Activated T-helper 2 cell treated with anti-CD3 and anti-CD28 coated beads, Interferon-gamma antibody, Interleukin-2, Interleukin-4, amounts not matched to agents 10 μg/mL and 5 μg/mL and 100 μg/mL, durations not matched to agents 14 hours and 24 hours and 36 hours (primary cell): Measurements from ENCODE around the gene SZT2. TPM values are rescaled to one million over a fixed set of nuclear protein-coding genes. Genes with fewer than 3 reads are reported as not detected.
"Not testable (repeated sequence)": the region's sequence is repeated elsewhere in the genome, so short reads cannot be mapped to it uniquely, and the experiment has no call there.

Experiments used
- DNase-seq: peaks from one replicate; pipeline ENCODE4 v3.0.0; 2021; ENCODE audit warnings: low spot score
- H3K27ac Mint-ChIP-seq: one replicate; pipeline ENCODE4 v1.8.0; 2021; ENCODE audit warnings: mixed read lengths
- H3K27me3 Mint-ChIP-seq: one replicate; pipeline ENCODE4 v1.8.0; 2021; ENCODE audit warnings: low read depth, mixed read lengths
- H3K36me3 Mint-ChIP-seq: one replicate; pipeline ENCODE4 v1.8.0; 2021; ENCODE audit warnings: low read depth, mixed read lengths
- H3K4me1 Mint-ChIP-seq: one replicate; pipeline ENCODE4 v1.8.0; 2021; ENCODE audit warnings: low read depth, mixed read lengths
- H3K4me3 Mint-ChIP-seq: one replicate; pipeline ENCODE4 v1.8.0; 2021; ENCODE audit warnings: low read depth, mild to moderate bottlenecking, moderate library complexity, mixed read lengths
- H3K9me3 Mint-ChIP-seq: one replicate; pipeline ENCODE4 v1.8.0; 2021; ENCODE audit warnings: mixed read lengths
- intact Hi-C: fragments of 100-400 bp; cut with micrococcal nuclease; formaldehyde crosslinking; loops from one replicate; pipeline ENCODE4 v1.15.1; 2023
- total RNA-seq: library from RNA; stranded (reverse); gene quantifications from 2 replicates; pipeline ENCODE4 v1.2.3, GENCODE V29; 2022

Gene SZT2
- total RNA-seq, 1 donor from 2014 or later: 56.6 TPM

- peaks cover 44% of the 10 kb centered on the region for H3K36me3 Mint-ChIP-seq
Observed at GRCh38 chr1:43405219-43405875, 15.6 kb downstream of the SZT2 start.

GRCh38 chr1:43405876-43406234 lies 16.2 kb downstream of the SZT2 start:
- intact Hi-C loops: no loop called here
- H3K27ac Mint-ChIP-seq: no peak overlapping the region
- DNase-seq: no peak
- H3K27me3 Mint-ChIP-seq: no peaks in the 10 kb centered on the region
- H3K36me3 Mint-ChIP-seq: peaks cover 44% of the 10 kb centered on the region
- no peaks in the 10 kb centered on the region for H3K4me1 Mint-ChIP-seq
- H3K4me3 Mint-ChIP-seq: no peak overlapping the region
- no peaks in the 10 kb centered on the region for H3K9me3 Mint-ChIP-seq

More at GRCh38 chr1:43405219-43405875, 15.6 kb downstream of the SZT2 start:
- intact Hi-C loops: no loop called here
- no peak overlapping the region for H3K4me3 Mint-ChIP-seq
- H3K27ac Mint-ChIP-seq: no peak overlapping the region
- no peaks in the 10 kb centered on the region for H3K27me3 Mint-ChIP-seq
- no peaks in the 10 kb centered on the region for H3K9me3 Mint-ChIP-seq
- no peaks in the 10 kb centered on the region for H3K4me1 Mint-ChIP-seq
- no peak for DNase-seq

- no peak overlapping the region for H3K4me3 Mint-ChIP-seq
Observed at GRCh38 chr1:43410571-43410970, 20.9 kb downstream of the SZT2 start.

GRCh38 chr1:43413426-43413825 lies 23.7 kb downstream of the SZT2 start:
- H3K4me3 Mint-ChIP-seq, H3K9me3 Mint-ChIP-seq, H3K27me3 Mint-ChIP-seq, H3K27ac Mint-ChIP-seq, H3K4me1 Mint-ChIP-seq, DNase-seq, intact Hi-C loops: not testable (repeated sequence)
- peaks cover 30% of the 10 kb centered on the region for H3K36me3 Mint-ChIP-seq

More at GRCh38 chr1:43410571-43410970, 20.9 kb downstream of the SZT2 start:
- intact Hi-C loops: no loop called here
- DNase-seq: no peak
- Mint-ChIP-seq H3K36me3 (peaks cover 42% of the 10 kb centered on the region), H3K4me1 (no peaks in the 10 kb centered on the region), H3K9me3 (no peaks in the 10 kb centered on the region), H3K27me3 (no peaks in the 10 kb centered on the region), H3K27ac (no peak overlapping the region)

GRCh38 chr1:43414634-43415223 lies 25.0 kb downstream of the SZT2 start:
- Mint-ChIP-seq H3K27me3 (no peaks in the 10 kb centered on the region), H3K36me3 (peaks cover 26% of the 10 kb centered on the region), H3K9me3 (no peaks in the 10 kb centered on the region), H3K4me3 (no peak overlapping the region), H3K27ac (no peak overlapping the region), H3K4me1 (no peaks in the 10 kb centered on the region)
- peak; percentile 39 for DNase-seq
- intact Hi-C loops: loop anchor here (1.0 kb wide), 1 partner anchor 187 kb away; no protein-coding TSS in a partner anchor

- H3K36me3 Mint-ChIP-seq: peaks cover 30% of the 10 kb centered on the region
- no peaks in the 10 kb centered on the region for H3K4me1 Mint-ChIP-seq
- H3K27ac Mint-ChIP-seq: no peak overlapping the region
- H3K9me3 Mint-ChIP-seq: no peaks in the 10 kb centered on the region
- H3K4me3 Mint-ChIP-seq: no peak overlapping the region
- intact Hi-C loops: no loop called here
- H3K27me3 Mint-ChIP-seq: no peaks in the 10 kb centered on the region
- no peak for DNase-seq
Observed at GRCh38 chr1:43415901-43416300, 26.2 kb downstream of the SZT2 start.

- Mint-ChIP-seq H3K4me1 (peaks cover 2% of the 10 kb centered on the region), H3K9me3 (no peaks in the 10 kb centered on the region), H3K27me3 (no peaks in the 10 kb centered on the region), H3K36me3 (peaks cover 42% of the 10 kb centered on the region), H3K4me3 (no peak overlapping the region), H3K27ac (no peak overlapping the region)
- DNase-seq: no peak
- intact Hi-C loops: no loop called here
Observed at GRCh38 chr1:43418858-43419257, 29.2 kb downstream of the SZT2 start.

GRCh38 chr1:43419627-43420425 lies 30.1 kb downstream of the SZT2 start:
- H3K27ac Mint-ChIP-seq: no peak overlapping the region
- peaks cover 2% of the 10 kb centered on the region for H3K4me1 Mint-ChIP-seq
- intact Hi-C loops: no loop called here
- H3K9me3 Mint-ChIP-seq: no peaks in the 10 kb centered on the region
- DNase-seq: no peak
- H3K4me3 Mint-ChIP-seq: no peak overlapping the region
- peaks cover 41% of the 10 kb centered on the region for H3K36me3 Mint-ChIP-seq
- no peaks in the 10 kb centered on the region for H3K27me3 Mint-ChIP-seq

GRCh38 chr1:43420874-43421273 lies 31.2 kb downstream of the SZT2 start:
- Mint-ChIP-seq H3K27ac (no peak overlapping the region), H3K4me3 (no peak overlapping the region), H3K9me3 (no peaks in the 10 kb centered on the region), H3K27me3 (no peaks in the 10 kb centered on the region), H3K4me1 (peaks cover 2% of the 10 kb centered on the region), H3K36me3 (peaks cover 42% of the 10 kb centered on the region)
- no peak for DNase-seq
- intact Hi-C loops: no loop called here

- Mint-ChIP-seq H3K4me1 (peaks cover 2% of the 10 kb centered on the region), H3K9me3 (no peaks in the 10 kb centered on the region), H3K4me3 (no peak overlapping the region), H3K27me3 (no peaks in the 10 kb centered on the region), H3K27ac (no peak overlapping the region), H3K36me3 (peaks cover 44% of the 10 kb centered on the region)
- DNase-seq: no peak
- intact Hi-C loops: no loop called here
Observed at GRCh38 chr1:43421396-43421795, 31.7 kb downstream of the SZT2 start.

GRCh38 chr1:43421976-43422750 lies 32.5 kb downstream of the SZT2 start:
- Mint-ChIP-seq H3K4me3 (no peak overlapping the region), H3K4me1 (peaks cover 2% of the 10 kb centered on the region), H3K9me3 (no peaks in the 10 kb centered on the region), H3K27me3 (no peaks in the 10 kb centered on the region), H3K27ac (no peak overlapping the region), H3K36me3 (peaks cover 51% of the 10 kb centered on the region)
- no peak for DNase-seq
- intact Hi-C loops: no loop called here

GRCh38 chr1:43422995-43423671 lies 33.4 kb downstream of the SZT2 start:
- H3K27me3 Mint-ChIP-seq: no peaks in the 10 kb centered on the region
- peaks cover 2% of the 10 kb centered on the region for H3K4me1 Mint-ChIP-seq
- no peaks in the 10 kb centered on the region for H3K9me3 Mint-ChIP-seq
- no peak overlapping the region for H3K27ac Mint-ChIP-seq
- H3K36me3 Mint-ChIP-seq: peaks cover 58% of the 10 kb centered on the region
- no peak overlapping the region for H3K4me3 Mint-ChIP-seq
- DNase-seq: no peak
- intact Hi-C loops: no loop called here
